ENCODE data around the gene PFKFB3.
"Not testable (repeated sequence)": the region's sequence is repeated elsewhere in the genome, so short reads cannot be mapped to it uniquely, and the experiment has no call there.

PFKFB3 gene

DNA sequence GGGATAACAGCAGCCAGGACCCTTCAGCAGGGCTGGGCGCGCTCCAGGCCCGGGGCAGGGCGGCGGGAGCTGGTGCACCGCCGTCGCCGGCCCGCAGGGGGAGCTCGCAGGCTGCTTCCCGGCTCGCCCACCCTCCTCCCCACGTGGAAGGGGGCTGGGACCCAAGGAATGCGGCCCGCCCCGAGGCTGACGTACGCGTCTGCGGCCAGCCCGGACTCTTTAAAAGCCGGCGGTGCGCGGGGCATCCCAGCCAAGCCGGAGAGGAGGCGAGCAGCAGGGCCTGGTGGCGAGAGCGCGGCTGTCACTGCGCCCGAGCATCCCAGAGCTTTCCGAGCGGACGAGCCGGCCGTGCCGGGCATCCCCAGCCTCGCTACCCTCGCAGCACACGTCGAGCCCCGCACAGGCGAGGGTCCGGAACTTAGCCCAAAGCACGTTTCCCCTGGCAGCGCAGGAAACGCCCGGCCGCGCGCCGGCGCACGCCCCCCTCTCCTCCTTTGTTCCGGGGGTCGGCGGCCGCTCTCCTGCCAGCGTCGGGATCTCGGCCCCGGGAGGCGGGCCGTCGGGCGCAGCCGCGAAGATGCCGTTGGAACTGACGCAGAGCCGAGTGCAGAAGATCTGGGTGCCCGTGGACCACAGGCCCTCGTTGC lies at the start of gene PFKFB3:
TSS of gene PFKFB3 (plus strand) at position 249 of the 647 bp plus-strand sequence. CDS start at position 578, 329 bp downstream.
- peak; percentile 96 for DNase-seq

GRCh38 chr10:6153845-6154244 lies 48.9 kb upstream of the PFKFB3 start:
- DNase-seq = no peak

DNA sequence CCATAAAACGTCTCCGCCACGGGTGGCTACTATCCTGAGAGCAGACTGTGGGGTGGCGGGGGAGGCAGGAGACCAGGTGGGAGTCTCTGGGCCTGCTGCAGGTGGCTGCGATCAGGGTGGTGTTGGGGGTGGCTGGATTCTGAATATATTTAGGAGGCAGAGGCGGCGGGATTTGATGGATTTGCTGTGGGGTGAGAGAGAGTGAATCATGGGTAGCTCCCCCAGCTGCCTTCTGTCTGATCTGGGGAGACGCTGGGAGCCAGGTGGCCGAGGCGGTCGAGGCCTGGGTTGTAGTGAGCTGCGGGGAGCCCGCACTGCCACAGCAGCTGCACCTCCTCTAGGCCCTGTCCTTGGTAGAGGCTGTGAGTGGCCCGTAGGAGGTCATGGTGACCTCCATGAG lies 48.2 kb upstream of the PFKFB3 start:
- DNase-seq = no peak

GRCh38 chr10:6158276-6158675 lies 44.5 kb upstream of the PFKFB3 start:
- no peak for DNase-seq

- no peak for DNase-seq
Measured at GRCh38 chr10:6161921-6162320, 40.8 kb upstream of the PFKFB3 start.

- no peak for DNase-seq
Measured at GRCh38 chr10:6162589-6163356, 40.0 kb upstream of the PFKFB3 start.

DNA sequence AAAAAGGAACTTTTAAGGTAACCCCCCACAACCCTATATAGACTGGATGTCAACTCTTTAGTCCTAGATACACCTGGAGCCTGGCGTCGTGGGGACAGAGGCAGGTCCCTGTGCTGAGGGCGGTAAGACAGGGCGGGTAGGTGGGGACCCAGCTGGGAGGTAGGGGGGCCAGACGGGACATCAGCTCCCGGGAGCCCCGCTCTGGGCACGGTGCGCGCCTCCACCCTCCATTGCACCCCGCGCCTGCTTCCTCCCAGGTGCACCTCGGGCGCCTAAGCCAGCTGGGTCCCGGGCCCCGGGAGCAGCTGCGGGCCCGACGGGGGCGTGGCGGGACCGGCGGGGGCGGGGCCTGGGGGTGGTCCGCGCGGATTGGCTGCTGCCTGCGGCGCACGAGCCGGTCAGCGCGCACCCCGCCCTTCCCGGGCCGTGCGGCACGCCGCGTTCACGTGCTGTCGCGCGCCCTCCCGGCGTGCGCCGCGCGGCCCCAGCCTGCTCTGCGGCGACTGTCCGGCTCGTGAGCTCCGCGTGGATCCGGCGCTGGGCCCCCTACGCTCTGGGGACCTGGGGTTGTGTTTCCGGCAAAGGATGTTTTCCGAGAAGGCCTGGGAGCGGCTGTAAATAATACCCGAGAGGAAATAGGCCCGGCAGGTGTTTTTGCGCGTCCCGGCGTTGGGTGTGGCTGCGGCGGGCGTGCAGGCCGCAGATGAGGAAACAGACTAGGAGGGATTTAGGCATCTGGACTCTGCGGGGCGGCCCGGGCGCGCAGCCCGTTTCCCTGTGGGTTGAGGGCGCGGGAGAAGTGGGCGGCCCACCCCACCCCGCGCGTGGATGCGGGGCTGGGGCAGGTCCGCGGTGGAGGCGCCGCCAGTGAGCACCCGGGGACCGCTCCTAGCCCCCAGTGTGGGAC lies 39.1 kb upstream of the PFKFB3 start:
- DNase-seq = peak; percentile 95

DNA sequence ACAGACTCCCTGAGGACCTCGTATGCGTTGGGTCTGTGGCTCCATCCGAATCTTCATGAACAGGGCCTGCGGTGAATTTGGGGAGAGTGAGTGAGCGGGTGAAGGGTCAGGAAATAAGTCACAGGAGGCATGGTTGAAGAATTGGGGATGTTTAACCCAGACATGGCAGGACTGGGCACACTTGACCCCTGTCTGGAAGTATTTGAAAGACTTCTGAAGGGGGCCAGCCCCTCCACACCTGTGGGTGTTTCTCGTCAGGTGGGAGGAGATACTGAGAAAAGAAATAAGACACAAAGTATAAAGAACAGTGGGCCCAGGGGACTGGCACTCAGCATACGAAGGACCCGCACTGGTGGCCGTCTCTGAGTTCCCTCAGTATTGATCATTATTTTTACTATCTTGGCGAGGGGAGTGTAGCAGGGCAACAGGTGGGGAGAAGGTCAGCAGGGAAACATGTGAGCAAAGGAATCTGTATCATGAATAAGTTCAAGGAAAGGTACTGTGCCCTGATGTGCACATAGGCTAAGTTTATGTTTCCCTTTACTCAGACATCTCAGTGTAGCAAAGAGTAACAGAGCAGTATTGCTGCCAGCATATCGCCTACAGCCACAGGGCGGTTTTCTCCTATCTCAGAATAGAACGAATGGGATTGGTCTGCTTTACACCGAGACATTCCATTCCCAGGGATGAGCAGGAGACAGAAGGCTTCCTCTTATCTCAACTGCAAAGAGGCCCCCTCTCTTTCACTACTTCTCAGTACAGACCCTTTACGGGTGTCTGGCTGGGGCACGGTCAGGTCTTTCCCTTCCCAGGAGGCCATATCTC lies 38.2 kb upstream of the PFKFB3 start:
- no peak for DNase-seq

DNA sequence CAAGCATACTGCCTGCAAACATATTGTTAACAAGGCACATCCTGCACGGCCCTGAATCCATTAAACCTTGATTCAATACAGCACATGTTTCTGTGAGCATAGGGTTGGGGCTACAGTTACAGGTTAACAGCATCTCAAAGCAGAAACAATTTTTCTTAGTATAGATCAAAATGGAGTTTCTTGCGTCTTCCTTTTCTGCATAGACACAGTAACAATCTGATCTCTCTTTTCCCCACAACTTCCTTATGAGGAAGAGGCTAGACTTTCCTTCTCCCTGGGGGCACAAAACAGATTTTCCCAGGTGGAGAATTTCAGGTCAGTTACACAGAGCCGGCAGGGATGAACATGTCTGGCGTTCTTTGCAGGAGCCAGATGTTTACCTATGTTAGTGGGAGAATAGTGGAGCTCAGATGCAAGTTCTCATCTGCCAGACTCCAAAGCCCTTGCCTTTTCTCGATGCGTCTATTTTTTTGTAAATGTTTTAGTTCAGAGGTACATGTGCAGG lies 37.5 kb upstream of the PFKFB3 start:
- no peak for DNase-seq

DNA sequence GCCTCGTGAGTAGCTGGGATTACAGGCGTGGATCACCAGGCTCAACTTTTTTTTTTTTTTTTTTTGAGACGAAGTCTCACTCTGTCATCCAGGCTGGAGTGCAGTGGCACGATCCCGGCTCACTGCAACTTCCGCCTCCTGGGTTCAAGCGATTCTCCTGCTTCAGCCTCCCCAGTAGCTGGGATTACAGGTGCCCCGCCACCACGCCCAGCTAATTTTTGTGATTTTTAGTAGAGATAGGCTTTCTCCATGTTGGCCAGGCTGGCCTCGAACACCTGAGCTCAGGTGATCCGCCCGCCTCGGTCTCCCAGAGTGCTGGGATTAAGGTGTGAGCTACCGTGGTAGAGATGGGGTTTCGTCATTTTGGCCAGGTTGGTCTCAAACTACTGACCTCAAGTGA lies 36.8 kb upstream of the PFKFB3 start:
- not testable (repeated sequence) for DNase-seq

DNA sequence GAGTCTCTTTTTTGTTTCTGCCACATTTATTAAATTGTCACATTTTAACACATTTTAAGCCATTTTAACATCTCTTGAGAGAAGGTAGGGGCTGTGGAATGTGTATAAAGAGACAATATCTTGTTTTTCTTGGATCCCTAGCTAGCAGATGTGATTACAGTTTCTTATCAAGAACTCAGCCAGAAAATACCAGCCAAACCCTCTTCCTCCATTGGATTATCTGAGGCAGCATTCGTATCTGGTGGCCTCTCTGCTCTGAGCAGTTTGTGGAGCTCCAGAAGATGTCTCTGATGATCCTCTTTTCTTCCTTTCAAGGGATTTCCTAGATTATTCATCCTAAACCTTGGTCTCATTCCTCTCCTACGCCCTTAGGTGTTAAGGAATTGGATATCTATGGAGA lies 35.3 kb upstream of the PFKFB3 start:
- no peak for DNase-seq

DNA sequence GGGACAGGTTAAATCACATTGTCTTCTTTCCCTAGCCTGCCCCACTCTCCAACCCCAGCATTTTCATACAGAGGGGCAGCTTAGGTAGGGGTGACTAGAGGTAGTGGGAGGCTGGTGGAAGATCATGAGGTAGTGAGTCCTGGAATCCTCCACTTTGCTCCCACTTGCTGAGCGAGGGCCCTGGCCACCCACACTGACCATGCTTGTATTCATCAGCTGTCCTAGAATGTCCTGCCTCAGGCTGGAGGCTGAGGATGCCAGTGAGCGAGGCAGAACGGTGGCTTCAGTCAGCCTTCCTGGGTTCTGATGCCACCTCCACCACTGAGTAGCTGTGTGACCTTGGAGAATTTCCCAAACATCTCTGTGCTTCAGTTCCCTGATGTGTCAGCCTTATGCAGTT lies 34.6 kb upstream of the PFKFB3 start:
- no peak for DNase-seq

GRCh38 chr10:6170638-6171037 lies 32.1 kb upstream of the PFKFB3 start:
- no peak for DNase-seq

DNA sequence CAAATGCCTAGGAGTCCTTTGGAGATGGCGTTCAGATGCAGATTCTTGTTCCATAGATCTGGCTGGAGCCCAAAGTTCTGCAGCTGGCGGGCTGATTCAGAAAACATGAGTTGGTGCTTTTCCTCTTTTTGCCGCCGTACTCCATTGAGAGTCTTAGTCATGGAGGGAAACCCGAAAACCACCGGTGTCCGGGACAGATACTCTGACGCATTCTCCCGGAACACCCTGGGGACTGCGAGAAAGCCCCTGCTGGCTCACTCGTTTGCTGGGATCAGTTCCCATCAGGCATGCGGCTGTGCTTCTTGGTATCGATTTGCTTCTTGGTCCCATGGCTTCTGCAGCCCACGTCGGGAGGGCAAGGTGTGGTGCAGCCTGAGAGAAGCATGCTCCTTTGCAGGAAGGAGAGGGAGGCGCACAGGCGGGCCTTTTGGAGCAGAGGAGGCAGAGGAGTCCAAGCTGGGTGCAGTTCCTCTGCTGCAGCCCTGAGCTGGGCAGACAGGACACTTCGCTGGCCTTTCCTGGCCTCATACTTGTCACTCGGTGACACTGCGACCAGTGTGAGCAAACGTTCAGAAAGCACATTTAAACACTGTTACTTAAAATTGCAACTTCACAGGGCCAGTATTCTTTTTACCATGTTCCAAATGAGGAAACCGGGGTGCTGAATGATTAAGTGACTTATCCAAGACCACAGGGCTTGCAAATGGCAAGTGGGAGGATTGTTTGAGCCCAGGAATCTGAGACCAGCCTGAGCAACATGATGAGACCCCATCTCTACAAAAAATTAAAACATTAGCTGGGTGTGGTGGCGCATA lies 30.6 kb upstream of the PFKFB3 start:
- DNase-seq = no peak

DNA sequence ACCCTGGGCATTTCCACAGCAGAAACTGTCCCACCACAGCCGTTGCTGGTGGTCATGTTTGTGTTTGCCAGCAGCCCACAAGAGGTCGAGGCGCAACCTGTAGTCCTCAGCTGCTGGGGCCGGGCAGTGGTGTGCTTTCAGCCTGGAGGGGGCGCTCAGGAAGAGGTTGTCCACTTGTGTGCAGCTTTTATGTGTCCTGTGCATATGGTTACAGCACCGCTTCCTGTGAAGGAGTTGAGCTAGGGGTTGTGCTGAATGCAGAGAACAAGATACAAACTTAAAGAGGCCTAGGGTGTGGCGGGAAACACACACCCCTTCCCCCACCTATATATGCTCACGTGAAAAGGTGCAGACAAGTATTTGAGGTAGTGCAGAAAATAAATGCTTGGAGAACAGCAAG lies 29.5 kb upstream of the PFKFB3 start:
- DNase-seq = peak; percentile 50

- DNase-seq = no peak
Measured at GRCh38 chr10:6174201-6174874, 28.4 kb upstream of the PFKFB3 start.

DNA sequence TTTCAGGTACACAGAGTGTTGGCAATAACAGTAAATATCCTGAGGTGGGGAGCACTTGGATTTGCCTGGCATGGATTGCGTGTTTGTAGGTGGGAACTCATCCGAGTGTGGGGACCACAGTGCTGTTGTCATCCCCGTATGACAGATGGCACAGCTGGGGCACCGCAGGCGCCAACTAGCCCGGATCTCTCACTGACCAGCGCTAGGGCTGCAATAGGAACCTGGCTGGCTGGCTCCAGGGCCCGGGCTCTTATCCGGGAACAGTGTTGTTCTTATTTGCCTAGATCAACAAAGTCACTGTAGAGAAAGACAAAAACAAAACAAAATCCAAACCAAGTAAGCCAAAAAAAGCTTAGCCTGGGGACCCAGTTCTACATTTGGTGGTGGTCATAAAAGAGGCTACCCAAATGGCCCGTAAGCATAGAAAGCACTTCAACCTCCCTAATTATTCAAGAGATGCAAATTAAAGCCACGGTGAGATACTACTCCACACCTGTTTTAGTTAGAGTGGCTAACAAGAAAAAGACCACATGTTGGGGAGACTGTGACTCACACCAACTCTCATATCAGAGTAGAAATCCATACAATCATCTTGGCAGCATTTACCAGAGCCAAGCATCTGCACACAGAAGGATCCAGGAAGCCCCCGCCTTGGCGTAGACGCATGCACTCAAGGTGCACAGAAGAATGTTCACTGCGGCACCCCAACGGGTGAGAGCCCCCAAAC lies 27.2 kb upstream of the PFKFB3 start:
- DNase-seq = no peak

GRCh38 chr10:6176691-6177231 lies 26.0 kb upstream of the PFKFB3 start:
- no peak for DNase-seq

GRCh38 chr10:6177880-6178281 lies 24.9 kb upstream of the PFKFB3 start:
- DNase-seq = no peak

GRCh38 chr10:6178581-6178980 lies 24.2 kb upstream of the PFKFB3 start:
- no peak for DNase-seq

Measured in activated CD8-positive, alpha-beta memory T cell treated with anti-CD3 and anti-CD28 coated beads, Interleukin-2, amount 50 U/mL, for 4 hours (primary cell).